Stimulated activated CD4-positive, alpha-beta T cell treated with anti-CD3 and anti-CD28 coated beads, Interleukin-15, amount 100 ng/mL, for 24 hours (primary cell): Measurements from ENCODE around the gene ZNF804B.

Experiments used
- DNase-seq: peaks from one replicate; pipeline ENCODE4 v3.0.0-alpha.2; 2020

The ZNF804B gene

GRCh38 chr7:88759230-88760135, at the start of gene ZNF804B:
ZNF804B (plus strand) TSS chr7:88759700; CDS start chr7:88759977, 277 bp downstream.
- peak; percentile 8 for DNase-seq

- DNase-seq, result no peak
These were observed 23.6 kb upstream of the ZNF804B start for GRCh38 chr7:88735920-88736319.

GRCh38 chr7:88737632-88738031, 21.9 kb upstream of the ZNF804B start:
- DNase-seq, result no peak

- no peak for DNase-seq
These were observed 13.4 kb upstream of the ZNF804B start for GRCh38 chr7:88746126-88746525.

GRCh38 chr7:88756802-88757201, 2.7 kb upstream of the ZNF804B start:
- no peak for DNase-seq

GRCh38 chr7:88757371-88757770, 2.1 kb upstream of the ZNF804B start:
- DNase-seq, result no peak

GRCh38 chr7:88758381-88759229, 895 bp upstream of the ZNF804B start:
- DNase-seq, result peak; percentile 3

GRCh38 chr7:88760136-88760515, 626 bp downstream of the ZNF804B start:
- no peak for DNase-seq

GRCh38 chr7:88761779-88762178, 2.3 kb downstream of the ZNF804B start:
- DNase-seq, result no peak

GRCh38 chr7:88771417-88771816, 11.9 kb downstream of the ZNF804B start:
- no peak for DNase-seq

GRCh38 chr7:88772776-88773175, 13.3 kb downstream of the ZNF804B start:
- no peak for DNase-seq

GRCh38 chr7:88775838-88776237, 16.3 kb downstream of the ZNF804B start:
- no peak for DNase-seq

GRCh38 chr7:88787777-88788176, 28.3 kb downstream of the ZNF804B start:
- DNase-seq, result no peak

GRCh38 chr7:88789480-88790064, 30.1 kb downstream of the ZNF804B start:
- DNase-seq, result no peak

GRCh38 chr7:88791891-88792290, 32.4 kb downstream of the ZNF804B start:
- no peak for DNase-seq

- DNase-seq, result no peak
These were observed 32.9 kb downstream of the ZNF804B start for GRCh38 chr7:88792361-88792760.

GRCh38 chr7:88795553-88795952, 36.1 kb downstream of the ZNF804B start, which contains the start of gene TEX47:
TEX47 (minus strand) TSS chr7:88795737; CDS start chr7:88794942, 795 bp downstream.
- no peak for DNase-seq

GRCh38 chr7:88801046-88801445, 41.5 kb downstream of the ZNF804B start:
- no peak for DNase-seq

- no peak for DNase-seq
These were observed 47.0 kb downstream of the ZNF804B start for GRCh38 chr7:88806280-88807037.

- DNase-seq, result no peak
These were observed 59.1 kb downstream of the ZNF804B start for GRCh38 chr7:88818552-88818951.

- no peak for DNase-seq
These were observed 66.7 kb downstream of the ZNF804B start for GRCh38 chr7:88826222-88826621.

- DNase-seq, result no peak
These were observed 75.7 kb downstream of the ZNF804B start for GRCh38 chr7:88835147-88835728.
